SK-N-SH treated with all-trans-retinoic acid at 6 μM for 48 hours (cell line): ENCODE data around the gene CACNA1B.
"Not testable (repeated sequence)": the region's sequence is repeated elsewhere in the genome, so short reads cannot be mapped to it uniquely, and the experiment has no call there.

ENCODE experiments used
- ATAC-seq: fragments of 200-7000 bp; cut with Tn5 transposase; 3 replicates; pipeline ENCODE4 v1.9.1; 2020; ENCODE audit warnings: mild to moderate bottlenecking, moderate library complexity
- ARNTL ChIP-seq: fragments of 450-650 bp; formaldehyde crosslinking; IDR thresholded peaks from 2 replicates; pipeline ENCODE4 v1.5.0; 2020; ENCODE audit warnings: low read depth, mild to moderate bottlenecking, moderate library complexity, borderline replicate concordance
- CREB5 ChIP-seq: fragments of 250-450 bp; sonication (Bioruptor Pico); IDR thresholded peaks from 2 replicates; pipeline ENCODE4 v1.5.1; 2020; ENCODE audit warnings: low read depth, mild to moderate bottlenecking, moderate library complexity
- CSDC2 ChIP-seq: fragments of 250-450 bp; sonication (Bioruptor Pico); IDR thresholded peaks from 2 replicates; pipeline ENCODE4 v1.5.0; 2020; ENCODE audit warnings: mild to moderate bottlenecking, moderate library complexity
- CSRNP3 ChIP-seq: fragments of 250-450 bp; sonication (Bioruptor Pico); IDR thresholded peaks from 2 replicates; pipeline ENCODE4 v1.5.1; 2021; ENCODE audit warnings: mild to moderate bottlenecking, moderate library complexity
- GLIS3 ChIP-seq: fragments of 250-450 bp; sonication (Bioruptor Pico); IDR thresholded peaks from 2 replicates; pipeline ENCODE4 v1.5.0; 2020; ENCODE audit warnings: mild to moderate bottlenecking, moderate library complexity
- ISL1 ChIP-seq: fragments of 250-450 bp; sonication (Bioruptor Pico); IDR thresholded peaks from 2 replicates; pipeline ENCODE4 v2.1.2; 2022; ENCODE audit warnings: mild to moderate bottlenecking, moderate library complexity
- OSR1 ChIP-seq: fragments of 250-450 bp; sonication (Bioruptor Pico); IDR thresholded peaks from 2 replicates; pipeline ENCODE4 v1.8.0; 2022; ENCODE audit warnings: moderate library complexity, mild to moderate bottlenecking, inconsistent platforms
- PATZ1 ChIP-seq: fragments of 250-450 bp; sonication (Bioruptor Pico); IDR thresholded peaks from 2 replicates; pipeline ENCODE4 v1.8.0; 2020; ENCODE audit warnings: mild to moderate bottlenecking, moderate library complexity, borderline replicate concordance
- PPARA ChIP-seq: fragments of 250-450 bp; sonication (Bioruptor Pico); IDR thresholded peaks from 2 replicates; pipeline ENCODE4 v1.5.0; 2020; ENCODE audit warnings: mild to moderate bottlenecking, borderline replicate concordance
- RARB ChIP-seq: fragments of 250-450 bp; sonication (Bioruptor Pico); IDR thresholded peaks from 2 replicates; pipeline ENCODE4 v1.8.0; 2021; ENCODE audit warnings: mild to moderate bottlenecking, moderate library complexity
- SNAI2 ChIP-seq: fragments of 250-450 bp; sonication (Bioruptor Pico); IDR thresholded peaks from 2 replicates; pipeline ENCODE4 v1.5.0; 2020; ENCODE audit warnings: mild to moderate bottlenecking, moderate library complexity
- TCF4 ChIP-seq: fragments of 250-450 bp; sonication (Bioruptor Pico); IDR thresholded peaks from 2 replicates; pipeline ENCODE4 v1.8.0; 2021; ENCODE audit warnings: mild to moderate bottlenecking, moderate library complexity, borderline replicate concordance
- TOX ChIP-seq: fragments of 250-450 bp; sonication (Bioruptor Pico); IDR thresholded peaks from 2 replicates; pipeline ENCODE4 v1.8.0; 2021; ENCODE audit warnings: mild to moderate bottlenecking, moderate library complexity, borderline replicate concordance
- TSHZ2 ChIP-seq: fragments of 250-450 bp; sonication (Bioruptor Pico); IDR thresholded peaks from 2 replicates; pipeline ENCODE4 v1.5.0; 2020; ENCODE audit warnings: mild to moderate bottlenecking, moderate library complexity
- ZC3H10 ChIP-seq: fragments of 250-450 bp; sonication (Bioruptor Pico); IDR thresholded peaks from 2 replicates; pipeline ENCODE4 v1.5.1; 2021; ENCODE audit warnings: mild to moderate bottlenecking, moderate library complexity
- ZFP3 ChIP-seq: fragments of 250-450 bp; sonication (Bioruptor Pico); IDR thresholded peaks from 2 replicates; pipeline ENCODE4 v1.5.0; 2020; ENCODE audit warnings: mild to moderate bottlenecking, moderate library complexity
- ZFP30 ChIP-seq: fragments of 450-650 bp; formaldehyde crosslinking; IDR thresholded peaks from 2 replicates; pipeline ENCODE4 v1.5.0; 2022; ENCODE audit warnings: mild to moderate bottlenecking, moderate library complexity
- ZNF565 ChIP-seq: fragments of 450-650 bp; formaldehyde crosslinking; conservative IDR thresholded peaks from 2 replicates; pipeline ENCODE4 v1.5.0; 2020; ENCODE audit warnings: low read depth, mild to moderate bottlenecking, moderate library complexity
- ZNF70 ChIP-seq: fragments of 450-650 bp; formaldehyde crosslinking; IDR thresholded peaks from 2 replicates; pipeline ENCODE4 v1.5.0; 2020; ENCODE audit warnings: mild to moderate bottlenecking, moderate library complexity
- ZNF8 ChIP-seq: fragments of 450-650 bp; formaldehyde crosslinking; IDR thresholded peaks from 2 replicates; pipeline ENCODE4 v1.5.0; 2020; ENCODE audit warnings: mild to moderate bottlenecking, moderate library complexity

Gene CACNA1B

GRCh38 chr9:138083873-138084272 is 206.3 kb downstream of the CACNA1B start:
- no peak for ATAC-seq
- no peak for TF ChIP-seq ZFP30 (CRISPR knock-in tag)
- TF ChIP-seq PATZ1 = no peak

- ATAC-seq = no peak
- TF ChIP-seq CSRNP3 (CRISPR knock-in tag) = no peak
Measured at GRCh38 chr9:138085568-138085967, 208.0 kb downstream of the CACNA1B start.

- ATAC-seq = not testable (repeated sequence)
Measured at GRCh38 chr9:138092057-138092456, 214.5 kb downstream of the CACNA1B start.

- no peak for ATAC-seq
Measured at GRCh38 chr9:138094028-138094427, 216.4 kb downstream of the CACNA1B start.

GRCh38 chr9:138095813-138096518 is 218.4 kb downstream of the CACNA1B start:
- no peak for ATAC-seq
- TF ChIP-seq ZNF565 (no peak), ZC3H10 (CRISPR knock-in tag) (no peak), ZFP30 (CRISPR knock-in tag) (no peak), ISL1 (CRISPR knock-in tag) (no peak), ZFP3 (CRISPR knock-in tag) (no peak), OSR1 (CRISPR knock-in tag) (no peak), GLIS3 (CRISPR knock-in tag) (no peak), ARNTL (CRISPR knock-in tag) (no peak), ZNF8 (CRISPR knock-in tag) (no peak)
- TF ChIP-seq, all 23 proteins: peak for 0

More at GRCh38 chr9:138094028-138094427, 216.4 kb downstream of the CACNA1B start:
- TF ChIP-seq ZFP3 (CRISPR knock-in tag) = no peak
- TF ChIP-seq CSDC2 (CRISPR knock-in tag) = no peak
- TF ChIP-seq CREB5 = no peak
- no peak for TF ChIP-seq PPARA
- TF ChIP-seq SNAI2 (CRISPR knock-in tag) = no peak
- TF ChIP-seq CSRNP3 (CRISPR knock-in tag) = no peak
- TF ChIP-seq ISL1 (CRISPR knock-in tag) = no peak
- TF ChIP-seq ZFP30 (CRISPR knock-in tag) = no peak

- TF ChIP-seq RARB (CRISPR knock-in tag) = no peak
- no peak for TF ChIP-seq GLIS3 (CRISPR knock-in tag)
- TF ChIP-seq PPARA = no peak
- no peak for TF ChIP-seq CSRNP3 (CRISPR knock-in tag)
- no peak for TF ChIP-seq TOX
- TF ChIP-seq ZNF8 (CRISPR knock-in tag) = no peak
- TF ChIP-seq TSHZ2 (CRISPR knock-in tag) = no peak
- TF ChIP-seq ISL1 (CRISPR knock-in tag) = no peak
- no peak for TF ChIP-seq ZC3H10 (CRISPR knock-in tag)
- no peak for TF ChIP-seq CSDC2 (CRISPR knock-in tag)
- no peak for TF ChIP-seq TCF4 (CRISPR knock-in tag)
- no peak for TF ChIP-seq ZNF70
- no peak for TF ChIP-seq ZFP3 (CRISPR knock-in tag)
- ATAC-seq = no peak
Measured at GRCh38 chr9:138096519-138096845, 218.9 kb downstream of the CACNA1B start.
